GM18498 (cell line): ENCODE data around the gene CAPZA1.
"Not testable (repeated sequence)": the region's sequence is repeated elsewhere in the genome, so short reads cannot be mapped to it uniquely, and the experiment has no call there.

Source experiments
- ATAC-seq: cut with Tn5 transposase; IDR thresholded peaks from one replicate; pipeline ENCODE4 v1.9.1; 2021; ENCODE audit warnings: mild to moderate bottlenecking, moderate library complexity; ENCODE audit not compliant: unreplicated experiment

CAPZA1 gene

DNA sequence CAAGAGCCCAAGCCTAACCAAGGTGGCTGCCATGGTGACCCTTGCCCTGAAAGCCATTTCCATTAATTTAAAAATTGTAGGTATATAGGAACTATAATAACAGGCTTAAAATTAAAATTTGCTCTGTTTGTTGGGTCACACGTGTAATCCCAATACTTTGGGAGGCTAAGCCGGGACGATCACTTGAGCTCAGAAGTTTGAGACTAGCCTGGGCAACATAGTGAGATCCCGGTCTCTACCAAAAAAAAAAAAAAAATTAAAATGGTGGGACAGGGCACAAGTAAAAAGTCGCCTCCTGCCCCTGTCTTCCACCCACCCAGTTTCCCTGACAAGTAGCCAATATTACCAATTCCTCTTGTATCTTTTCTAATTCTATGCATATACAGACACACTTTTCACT lies 6.6 kb downstream of the CAPZA1 start:
- no peak for ATAC-seq

DNA sequence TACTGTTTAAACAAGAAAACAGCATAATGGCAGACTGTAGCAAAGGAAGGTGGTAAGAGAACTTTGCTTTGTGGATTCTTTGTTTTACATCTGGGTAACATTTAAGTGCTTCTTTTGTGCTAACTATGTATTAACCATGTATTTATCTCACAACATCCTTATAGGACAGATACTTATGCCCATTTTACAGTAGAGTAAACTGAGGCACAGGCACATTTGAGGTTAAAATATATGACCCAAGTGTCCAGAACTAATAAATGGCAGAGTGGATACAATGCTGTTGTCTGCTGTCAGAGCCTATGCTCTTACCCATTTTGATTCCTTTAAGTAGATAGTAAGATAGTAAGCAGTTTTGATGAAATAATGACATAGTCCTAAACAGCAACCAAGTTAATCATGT lies 7.3 kb downstream of the CAPZA1 start:
- ATAC-seq = no peak

GRCh38 chr1:112628516-112628915 lies 8.9 kb downstream of the CAPZA1 start:
- ATAC-seq = no peak

DNA sequence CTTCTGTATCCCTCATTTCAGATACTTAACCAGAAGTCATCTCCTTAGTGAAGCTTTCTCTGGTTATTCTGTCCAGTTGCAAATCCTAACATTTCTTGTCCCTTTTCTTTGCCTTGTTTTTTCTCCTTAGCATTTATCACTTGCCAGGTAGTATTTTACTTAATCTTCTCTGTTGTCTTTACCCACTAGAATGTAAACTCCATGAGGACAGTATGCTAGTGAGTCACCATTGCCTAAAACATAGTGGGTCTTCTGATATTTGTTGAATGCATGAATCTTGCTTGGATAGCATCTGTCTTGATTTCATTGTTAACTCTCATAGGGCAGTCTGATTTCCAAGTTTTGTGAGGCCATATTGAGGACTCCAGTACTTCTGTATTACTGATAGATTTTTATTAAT lies 9.6 kb downstream of the CAPZA1 start:
- no peak for ATAC-seq

DNA sequence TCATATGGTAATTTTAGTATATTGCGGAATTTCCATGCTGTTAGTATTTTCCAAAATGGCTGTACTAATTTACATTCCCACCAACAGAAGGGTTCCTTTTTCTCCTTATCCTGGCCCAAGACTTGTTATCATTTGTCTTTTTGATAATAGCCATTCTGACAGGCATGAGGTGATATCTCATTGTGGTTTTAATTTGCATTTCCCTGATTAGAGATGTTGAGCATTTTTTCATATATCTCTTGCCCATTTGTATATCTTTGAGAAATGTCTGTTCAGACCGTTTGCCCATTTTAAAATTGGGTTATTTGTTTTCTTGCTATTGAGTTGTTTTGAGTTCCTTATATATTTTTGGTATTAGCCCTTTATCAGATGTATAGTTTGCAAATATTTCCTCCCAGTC lies 14.0 kb downstream of the CAPZA1 start:
- no peak for ATAC-seq

- ATAC-seq = no peak
These were observed 14.7 kb downstream of the CAPZA1 start for GRCh38 chr1:112634367-112634766.

DNA sequence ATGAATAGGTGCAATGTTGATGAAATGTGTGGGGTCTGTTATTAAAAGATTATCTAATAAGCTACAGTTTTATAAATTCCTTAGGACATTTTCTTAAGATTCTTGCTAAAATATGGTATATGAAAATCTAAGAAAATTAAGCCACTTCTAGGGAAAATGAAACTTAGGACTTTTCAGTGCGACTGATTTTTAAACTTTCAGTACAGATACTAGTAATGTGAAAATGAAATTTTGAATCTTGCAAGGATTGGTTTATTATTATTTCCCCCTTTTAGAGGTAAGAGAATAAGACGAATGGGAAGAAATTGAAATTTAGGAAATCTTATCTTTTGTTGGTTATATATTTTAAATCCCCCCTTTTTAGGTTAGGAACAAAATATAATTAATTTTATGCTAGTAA lies 16.4 kb downstream of the CAPZA1 start:
- ATAC-seq = no peak

DNA sequence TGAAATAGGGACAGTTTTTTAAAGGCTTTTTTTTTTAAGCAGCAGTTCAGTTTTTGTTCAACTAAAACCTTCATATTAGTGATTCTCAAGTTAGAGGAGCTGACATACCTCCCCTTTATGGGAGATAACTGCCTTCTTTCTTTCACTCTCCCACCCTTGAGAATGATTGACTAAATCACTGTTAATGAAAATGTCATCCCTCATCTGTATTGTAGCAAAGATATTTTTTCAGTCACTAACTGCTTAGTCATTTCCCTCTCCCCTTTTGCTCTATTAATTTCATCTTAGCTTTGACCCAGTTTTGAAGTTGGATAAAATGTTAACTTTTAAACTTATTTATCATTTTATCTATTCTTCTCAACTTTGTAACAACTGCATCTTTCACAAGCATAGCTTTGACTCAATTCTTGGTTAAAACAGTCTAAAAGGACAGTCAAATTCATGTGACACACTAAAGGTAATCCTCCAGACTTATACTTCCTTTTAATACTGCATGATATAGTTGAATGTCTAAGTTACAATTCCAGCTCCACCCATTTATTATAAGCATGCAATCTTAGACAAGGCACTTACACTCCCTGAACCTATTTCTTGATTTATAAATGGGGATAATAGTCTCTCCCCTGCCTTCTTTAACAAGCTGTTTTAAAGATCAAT lies 17.1 kb downstream of the CAPZA1 start:
- no peak for ATAC-seq

- no peak for ATAC-seq
These were observed 17.9 kb downstream of the CAPZA1 start for GRCh38 chr1:112637254-112638109.

GRCh38 chr1:112638110-112638428 lies 18.4 kb downstream of the CAPZA1 start:
- ATAC-seq = no peak

DNA sequence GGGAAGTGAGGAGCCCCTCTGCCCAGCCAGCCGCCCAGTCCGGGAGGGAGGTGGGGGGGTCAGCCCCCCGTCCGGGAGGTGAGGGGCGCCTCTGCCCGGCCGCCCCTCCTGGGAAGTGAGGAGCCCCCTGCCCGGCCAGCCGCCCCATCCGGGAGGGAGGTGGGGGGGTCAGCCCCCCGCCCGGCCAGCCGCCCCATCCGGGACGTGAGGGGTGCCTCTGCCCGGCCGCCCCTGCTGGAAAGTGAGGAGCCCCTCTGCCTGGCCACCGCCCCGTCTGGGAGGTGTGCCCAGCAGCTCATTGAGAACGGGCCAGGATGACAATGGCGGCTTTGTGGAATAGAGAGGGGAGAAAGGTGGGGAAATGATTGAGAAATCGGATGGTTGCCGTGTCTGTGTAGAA lies 20.8 kb downstream of the CAPZA1 start:
- ATAC-seq = not testable (repeated sequence)

GRCh38 chr1:112643080-112643479 lies 23.4 kb downstream of the CAPZA1 start:
- ATAC-seq = no peak

DNA sequence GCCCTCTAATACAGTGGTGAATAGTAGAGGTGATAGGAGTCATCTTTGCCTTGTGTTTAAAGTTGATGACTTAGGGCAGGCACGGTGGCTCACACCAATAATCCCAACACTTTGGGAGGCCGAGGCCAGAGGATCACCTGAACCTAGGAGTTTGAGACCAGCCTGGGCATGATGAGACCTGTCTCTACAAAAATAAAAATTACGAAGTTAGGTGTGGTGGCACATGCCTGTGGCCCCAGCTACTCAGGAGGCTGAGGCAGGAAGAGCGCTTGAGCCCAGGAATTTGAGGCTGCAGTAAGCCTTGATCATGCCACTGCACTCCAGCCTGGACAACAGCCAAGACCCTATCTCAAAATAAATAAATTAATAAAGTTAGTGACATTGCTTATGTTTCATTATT lies 26.6 kb downstream of the CAPZA1 start:
- ATAC-seq = no peak

GRCh38 chr1:112651205-112651604 lies 31.6 kb downstream of the CAPZA1 start:
- ATAC-seq = no peak

DNA sequence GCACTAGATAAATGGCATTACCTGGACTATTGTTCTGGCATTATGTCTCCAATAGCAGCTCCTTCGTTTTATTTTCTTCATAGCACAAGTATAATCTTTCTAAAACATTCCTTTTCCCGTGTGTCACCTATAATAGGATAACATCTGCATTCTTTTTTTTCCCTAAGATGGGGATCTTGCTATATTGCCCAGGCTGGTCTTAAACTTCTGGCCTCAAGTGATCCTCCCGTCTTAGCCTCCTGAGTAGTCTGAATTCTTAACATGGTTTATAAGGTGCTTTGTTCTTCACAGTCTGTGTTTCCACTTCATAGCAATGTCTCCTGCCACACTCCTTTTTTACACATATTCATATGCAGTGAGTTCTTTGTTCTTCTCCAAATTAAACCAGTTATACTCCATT lies 46.2 kb downstream of the CAPZA1 start:
- no peak for ATAC-seq

GRCh38 chr1:112666946-112667345 lies 47.3 kb downstream of the CAPZA1 start:
- ATAC-seq = no peak

- no peak for ATAC-seq
These were observed 52.4 kb downstream of the CAPZA1 start for GRCh38 chr1:112672009-112672408.

DNA sequence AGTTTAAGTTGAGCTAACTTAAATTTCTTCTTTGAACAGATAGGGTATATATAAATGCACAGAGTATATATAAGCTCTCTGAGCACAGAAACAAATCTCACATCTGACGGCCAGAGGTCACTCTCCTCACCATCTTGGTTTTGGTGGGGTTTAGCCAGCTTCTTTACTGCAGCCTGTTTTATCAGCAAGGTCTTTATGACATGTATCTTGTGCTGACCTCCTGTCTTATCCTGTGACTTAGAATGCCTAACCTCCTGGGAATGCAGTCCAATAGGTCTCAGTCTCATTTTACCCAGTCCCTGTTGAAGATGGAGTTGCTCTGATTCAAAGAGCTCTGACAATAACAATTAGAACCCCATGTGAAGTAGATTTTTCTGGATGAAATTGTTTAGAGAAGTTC lies 53.2 kb downstream of the CAPZA1 start:
- no peak for ATAC-seq

DNA sequence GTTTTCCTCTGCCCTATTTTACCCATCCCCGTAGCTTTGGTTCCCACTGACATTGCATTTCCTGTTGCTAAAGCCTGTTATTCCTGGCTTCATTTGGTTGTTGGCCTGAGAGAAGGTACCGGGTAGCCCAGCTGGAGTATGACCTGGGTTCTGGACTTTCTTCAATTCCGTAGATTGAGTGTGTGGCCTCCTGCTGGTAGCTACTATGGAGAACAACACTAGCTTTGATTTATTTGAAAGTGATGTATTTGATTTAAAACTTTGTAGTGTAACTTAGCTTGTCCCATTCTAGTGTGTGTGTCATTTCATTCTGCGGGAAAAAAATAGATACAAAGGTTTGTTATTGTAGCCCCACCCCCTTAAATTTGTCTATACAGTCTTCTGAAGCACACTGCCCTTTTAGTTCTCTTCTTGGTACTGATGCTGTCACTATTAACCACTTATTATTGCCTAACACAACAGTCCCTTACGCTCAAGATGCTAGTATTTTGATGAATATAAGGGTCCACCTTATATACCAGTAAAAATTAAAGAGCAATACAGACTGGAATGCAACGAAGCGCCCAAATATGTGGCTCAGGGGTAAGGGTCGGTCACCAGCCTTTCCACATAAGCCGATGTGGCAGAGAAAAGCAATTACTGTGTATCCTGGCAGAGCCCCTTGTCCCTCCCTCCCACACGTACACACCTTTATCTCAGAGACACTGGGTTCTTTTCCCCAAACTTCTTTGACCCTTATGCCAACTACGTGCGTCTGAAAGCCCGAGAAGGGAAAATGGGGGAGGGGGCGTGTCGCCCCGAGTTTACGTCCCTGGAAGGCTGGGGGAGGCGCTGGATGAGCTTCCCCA lies 54.2 kb downstream of the CAPZA1 start:
- ATAC-seq = peak; percentile 10

DNA sequence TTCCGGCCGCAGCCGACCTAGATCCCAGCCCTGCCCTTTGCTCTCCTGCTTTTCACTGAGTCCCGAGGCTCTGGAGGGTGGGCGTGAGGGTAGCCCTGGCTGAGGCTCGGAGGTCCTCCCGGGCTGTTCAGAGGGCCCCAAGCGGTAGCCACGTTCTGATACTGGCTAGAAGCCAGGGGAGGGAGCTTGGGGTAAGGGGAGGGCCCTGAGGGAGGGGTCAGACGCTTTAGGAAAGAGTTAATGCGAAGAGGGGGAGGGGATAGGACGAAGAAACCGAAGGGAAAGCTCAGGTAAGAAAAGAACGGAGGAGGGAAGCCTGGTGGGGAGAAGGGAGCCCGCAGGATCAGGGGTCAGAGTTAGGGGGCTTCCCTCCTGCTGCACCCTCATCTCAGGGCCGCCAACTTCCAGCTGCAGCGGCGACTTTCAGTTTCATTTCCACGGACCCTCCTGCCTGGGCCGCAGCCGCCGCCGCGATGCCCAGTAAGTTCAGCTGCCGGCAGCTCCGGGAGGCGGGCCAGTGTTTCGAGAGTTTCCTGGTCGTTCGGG lies 54.9 kb downstream of the CAPZA1 start, which contains the start of gene MOV10:
Gene MOV10, plus strand, starts transcription at position 220 of the 546 bp plus-strand sequence. Its CDS starts 254 bp downstream, at position 474.
- ATAC-seq = peak; percentile 63
